ENCODE data around the gene CHST11.

Gene CHST11

DNA sequence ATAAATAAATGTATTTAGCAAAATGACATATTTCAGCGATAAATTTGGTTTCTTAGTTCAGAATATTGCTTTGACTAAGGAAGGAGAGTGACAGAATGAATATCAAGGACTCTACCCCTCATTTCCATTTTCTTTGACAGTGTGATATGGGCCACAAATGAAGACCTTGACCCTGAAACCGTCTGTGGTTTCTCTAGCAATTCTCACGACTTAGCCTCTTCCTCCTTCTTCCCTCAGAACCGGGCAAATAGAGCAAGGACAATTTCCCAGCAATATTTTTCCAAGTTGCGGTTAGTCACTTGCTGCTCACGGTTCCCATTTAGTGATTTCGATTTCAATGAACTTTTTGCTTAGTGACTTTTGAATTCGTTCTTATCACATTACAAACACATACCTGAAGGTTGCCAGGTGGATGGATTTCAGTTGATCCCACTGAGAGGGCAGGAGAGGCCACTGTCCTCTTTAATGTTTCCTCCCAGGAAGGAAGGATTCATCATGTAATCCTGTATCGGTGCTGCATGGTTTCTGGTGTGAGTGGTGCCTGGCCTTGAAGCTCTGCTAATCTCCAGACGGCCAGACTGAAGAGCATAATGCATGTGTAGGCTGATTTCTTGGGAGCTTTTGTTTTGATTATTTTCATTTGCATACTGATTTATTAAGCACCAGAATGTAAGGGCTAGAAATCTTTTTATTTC, 77.6 kb downstream of the CHST11 start:
- DNase-seq = peak in 1 of 2 experiments; percentile 27
- no peak for TF ChIP-seq POLR2A (IDR thresholded peaks at IDR 0.05; ENCODE audit: low read length)
- no peak for TF ChIP-seq GATA1 (IDR thresholded peaks at IDR 0.05; ENCODE audit: low read depth, low read length)

DNA sequence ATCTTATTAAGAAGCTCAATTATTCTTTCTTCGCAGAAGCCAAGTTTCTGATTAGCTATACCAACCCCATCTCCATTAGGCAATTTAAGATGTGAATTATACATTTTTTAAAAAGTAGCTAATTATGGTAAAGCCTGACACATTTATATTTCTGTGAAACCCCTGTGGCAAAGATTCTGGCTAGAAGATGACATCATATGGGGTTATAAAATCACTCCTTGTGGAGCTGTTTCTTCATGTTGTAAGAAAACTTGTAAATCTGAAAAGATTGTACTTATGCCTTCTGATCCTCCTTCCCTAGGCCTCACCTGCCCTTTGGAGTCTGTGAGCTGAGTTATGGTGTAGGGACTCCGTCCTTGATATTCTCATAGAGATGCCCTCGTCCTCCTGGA, 78.1 kb downstream of the CHST11 start:
- DNase-seq = no peak
- TF ChIP-seq GATA1 (IDR thresholded peaks at IDR 0.05; ENCODE audit: low read depth, low read length) = no peak
- TF ChIP-seq POLR2A (IDR thresholded peaks at IDR 0.05; ENCODE audit: low read length) = no peak

DNA sequence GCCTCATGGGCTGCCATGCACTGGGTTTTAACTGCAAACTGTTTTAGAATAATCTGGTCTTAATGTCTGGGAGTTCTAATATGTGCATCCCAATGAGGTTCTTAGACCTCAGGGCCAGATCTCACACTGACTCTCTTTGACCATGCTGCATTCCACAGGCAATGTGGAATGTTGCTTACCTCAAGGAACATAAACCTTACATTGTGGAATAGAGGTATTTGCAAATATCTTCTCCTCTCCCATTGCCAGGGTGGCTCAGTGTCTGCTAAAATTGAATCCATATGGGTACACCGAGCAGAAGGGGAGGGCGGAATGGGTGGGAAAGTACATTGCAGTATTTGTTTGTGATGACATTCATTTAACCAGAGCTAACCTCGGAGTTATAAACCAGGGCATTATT, 78.6 kb downstream of the CHST11 start:
- DNase-seq = no peak
- TF ChIP-seq GATA1 (IDR thresholded peaks at IDR 0.05; ENCODE audit: low read depth, low read length) (no peak), POLR2A (IDR thresholded peaks at IDR 0.05; ENCODE audit: low read length) (no peak)

DNA sequence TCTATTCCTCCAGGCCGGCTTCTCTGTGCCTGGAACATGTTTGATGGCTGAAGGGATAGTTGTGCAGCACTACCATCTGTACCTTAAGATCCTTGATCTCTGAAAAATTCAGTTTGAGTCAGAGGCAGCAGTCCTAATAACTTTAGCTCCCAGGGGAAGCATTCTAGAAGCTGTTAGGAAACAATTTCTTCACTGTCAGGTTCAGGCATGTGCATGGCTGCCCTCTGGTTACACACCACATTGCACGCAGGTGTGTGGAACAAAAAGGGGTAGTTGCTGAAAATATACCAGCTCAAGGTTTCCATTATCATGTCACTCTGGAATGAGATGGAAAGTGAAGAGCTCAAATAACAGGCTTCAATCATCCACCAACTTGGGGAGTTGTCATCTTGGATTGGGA, 80.1 kb downstream of the CHST11 start:
- no peak for TF ChIP-seq GATA1 (IDR thresholded peaks at IDR 0.05; ENCODE audit: low read depth, low read length)
- no peak for TF ChIP-seq POLR2A (IDR thresholded peaks at IDR 0.05; ENCODE audit: low read length)
- DNase-seq = no peak

DNA sequence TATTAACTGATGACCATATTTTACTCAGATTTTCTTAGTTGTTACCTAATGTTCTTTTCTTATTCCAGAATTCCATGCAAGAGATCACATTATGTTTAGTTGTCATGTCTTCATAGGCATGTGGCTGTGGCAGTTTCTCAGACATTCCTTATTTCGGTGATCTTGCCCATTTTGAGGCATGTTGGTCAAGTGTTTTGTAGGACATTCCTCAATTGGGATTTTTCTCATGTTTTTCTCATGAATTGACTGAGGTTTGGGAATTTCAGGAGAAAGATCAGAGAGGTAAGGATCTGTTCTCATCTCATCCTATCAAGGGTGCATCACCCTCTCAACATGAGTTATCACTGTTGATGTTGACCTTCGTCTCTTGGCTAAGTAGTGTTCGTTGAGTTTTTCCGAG, 81.3 kb downstream of the CHST11 start:
- no peak for DNase-seq
- TF ChIP-seq GATA1 (IDR thresholded peaks at IDR 0.05; ENCODE audit: low read depth, low read length) (no peak), POLR2A (IDR thresholded peaks at IDR 0.05; ENCODE audit: low read length) (no peak)

DNA sequence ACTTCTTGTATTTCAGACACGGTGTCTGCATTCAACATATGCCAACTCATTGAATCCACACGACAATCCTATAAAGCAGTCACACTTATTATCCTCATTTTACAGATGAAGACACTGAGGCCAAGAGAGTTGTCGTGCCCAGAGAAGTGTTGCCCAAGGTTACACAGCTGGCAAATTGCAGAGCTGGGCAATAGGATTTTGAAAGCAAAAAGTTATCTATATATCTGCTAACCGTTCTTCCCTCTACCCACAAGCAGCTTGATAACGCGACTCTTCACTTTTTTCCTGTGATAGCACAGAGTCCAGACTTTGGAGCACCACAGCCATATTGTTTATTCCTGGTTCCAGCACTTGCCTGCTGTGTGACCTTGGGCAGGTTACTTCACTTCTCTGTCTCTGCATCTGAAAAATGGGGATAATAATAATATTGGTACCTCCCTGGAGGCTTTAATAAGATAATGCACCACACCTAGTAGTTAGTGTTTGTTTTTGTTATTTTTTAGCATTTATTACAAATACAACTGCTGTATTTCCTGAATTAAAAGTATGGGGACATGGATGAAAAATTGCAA, 82.2 kb downstream of the CHST11 start:
- TF ChIP-seq POLR2A (IDR thresholded peaks at IDR 0.05; ENCODE audit: low read length) (no peak), GATA1 (IDR thresholded peaks at IDR 0.05; ENCODE audit: low read depth, low read length) (no peak)
- peak; percentile 27 to 40 for DNase-seq

DNA sequence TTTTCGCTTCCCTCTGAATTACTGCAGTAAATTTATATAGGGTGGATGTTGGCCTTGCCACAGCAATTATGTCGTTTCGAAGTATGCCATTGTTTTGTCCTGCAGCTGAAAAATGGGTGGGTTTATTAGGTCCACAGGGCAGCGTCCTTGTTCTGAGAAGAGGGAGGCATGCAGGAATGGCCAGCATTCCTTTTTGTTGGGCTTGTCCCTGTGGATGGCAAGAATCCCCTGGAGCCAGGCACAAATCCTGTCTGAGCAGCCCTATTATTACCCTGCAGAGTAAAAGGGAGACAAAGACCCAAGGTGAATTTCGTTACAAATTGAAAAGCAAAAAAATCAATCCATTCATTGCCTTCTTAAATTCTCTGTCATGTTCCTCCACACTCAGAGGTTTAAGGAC, 88.1 kb downstream of the CHST11 start:
- no peak for DNase-seq
- TF ChIP-seq GATA1 (IDR thresholded peaks at IDR 0.05; ENCODE audit: low read depth, low read length) = no peak
- no peak for TF ChIP-seq POLR2A (IDR thresholded peaks at IDR 0.05; ENCODE audit: low read length)

DNA sequence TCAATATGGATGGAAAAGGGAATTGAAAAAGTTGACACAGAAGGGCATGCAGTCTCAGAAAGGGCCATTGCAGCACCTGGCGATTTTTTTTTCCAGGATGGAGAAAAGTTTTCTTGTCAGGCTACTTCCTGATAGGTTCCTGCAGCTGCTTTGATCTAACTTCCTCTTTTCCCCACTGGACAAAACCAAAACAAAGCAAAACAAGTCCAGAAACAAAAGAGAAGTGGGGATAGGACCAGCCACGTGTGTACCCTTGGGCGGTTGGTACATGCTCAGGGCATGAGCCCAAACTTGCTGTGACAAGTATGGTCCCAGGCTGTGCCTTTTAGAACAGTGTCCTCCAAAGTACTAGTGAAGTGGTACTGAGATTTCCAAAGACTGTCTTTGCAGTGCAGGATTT, 89.8 kb downstream of the CHST11 start:
- no peak for DNase-seq
- no peak for TF ChIP-seq GATA1 (IDR thresholded peaks at IDR 0.05; ENCODE audit: low read depth, low read length)
- no peak for TF ChIP-seq POLR2A (IDR thresholded peaks at IDR 0.05; ENCODE audit: low read length)

DNA sequence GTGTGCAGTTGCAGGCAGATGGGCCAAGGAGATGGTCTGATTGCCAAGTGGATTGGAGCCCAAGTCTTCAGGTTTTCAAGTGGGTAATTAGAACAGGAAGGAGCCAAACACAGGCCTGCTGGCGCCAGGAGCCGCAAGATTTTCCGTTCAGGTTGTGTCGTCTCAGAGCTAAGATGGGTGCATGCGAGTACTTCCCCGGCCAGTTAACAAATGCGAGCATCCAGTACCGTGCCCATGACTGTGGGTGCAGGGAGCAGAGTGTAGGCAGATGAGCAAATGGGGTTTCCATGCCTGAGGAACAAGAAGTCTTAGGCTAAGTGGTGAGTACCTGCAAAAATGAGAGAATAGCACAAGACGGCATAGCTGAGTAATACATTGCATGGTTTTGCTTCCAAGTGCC, 90.5 kb downstream of the CHST11 start:
- no peak for DNase-seq
- TF ChIP-seq GATA1 (IDR thresholded peaks at IDR 0.05; ENCODE audit: low read depth, low read length) (no peak), POLR2A (IDR thresholded peaks at IDR 0.05; ENCODE audit: low read length) (no peak)

DNA sequence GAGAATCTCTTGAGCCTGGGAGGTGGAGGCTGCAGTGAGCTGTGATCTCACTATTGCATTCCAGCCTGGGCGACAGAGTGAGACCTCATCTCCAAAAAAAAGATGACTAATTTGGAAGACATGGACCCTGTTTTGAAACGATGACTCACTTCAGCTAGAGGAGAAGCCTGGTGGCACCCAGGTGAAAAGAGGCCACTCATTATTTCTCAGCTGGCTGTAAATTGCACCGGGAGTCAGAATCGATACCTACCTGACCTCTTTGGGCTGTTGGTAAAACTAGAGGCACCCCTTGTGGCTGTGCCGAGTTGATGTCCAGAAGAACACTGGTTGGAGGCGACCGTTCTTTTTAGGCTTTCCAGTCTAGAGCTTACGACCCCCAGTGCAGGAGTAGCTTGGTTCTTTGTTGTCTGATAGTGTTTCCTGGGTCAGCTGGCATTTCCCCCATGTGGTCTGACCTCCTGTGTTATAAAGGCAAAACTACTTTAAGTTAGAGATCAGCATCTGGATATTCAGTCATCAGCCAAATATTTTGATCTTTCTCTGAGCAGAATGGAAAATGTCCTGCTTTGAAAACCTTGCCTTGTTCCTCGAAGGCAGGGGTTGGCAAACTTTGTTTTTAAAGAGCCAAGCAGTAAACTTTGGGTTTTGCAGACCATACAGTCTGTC, 93.2 kb downstream of the CHST11 start:
- TF ChIP-seq POLR2A (IDR thresholded peaks at IDR 0.05; ENCODE audit: low read length) (no peak), GATA1 (IDR thresholded peaks at IDR 0.05; ENCODE audit: low read depth, low read length) (no peak)
- DNase-seq = peak in 1 of 2 experiments; percentile 11

DNA sequence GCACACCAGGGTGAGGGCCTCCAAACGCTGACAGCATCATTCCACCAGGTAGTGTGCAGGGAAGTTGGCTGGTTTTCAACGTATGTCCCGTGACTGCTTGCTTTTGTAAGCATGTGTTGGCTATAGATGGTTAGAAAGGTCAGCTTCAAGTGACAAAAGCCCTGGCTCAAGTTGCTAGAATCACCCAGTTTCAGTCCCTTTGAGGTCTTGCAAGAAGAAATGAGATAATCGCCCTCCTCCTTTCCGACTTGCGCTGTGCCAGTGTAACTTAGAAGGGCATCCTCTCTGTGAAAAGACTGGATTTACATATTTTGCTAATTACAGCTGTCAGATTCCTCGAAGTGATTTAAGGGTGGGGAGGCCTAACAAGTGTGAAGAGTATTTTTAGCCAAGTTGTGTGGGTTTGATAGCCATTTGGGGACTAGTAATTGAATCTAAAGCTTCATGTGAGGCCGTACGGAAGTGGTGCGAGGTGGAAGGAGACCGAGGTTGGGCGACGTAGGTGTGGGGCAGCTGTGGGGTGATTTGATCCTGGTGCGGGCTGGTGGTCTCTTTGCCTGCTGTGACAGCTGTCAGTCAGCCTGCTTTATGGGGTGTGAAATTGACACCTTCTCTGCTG, 94.7 kb downstream of the CHST11 start:
- no peak for DNase-seq

DNA sequence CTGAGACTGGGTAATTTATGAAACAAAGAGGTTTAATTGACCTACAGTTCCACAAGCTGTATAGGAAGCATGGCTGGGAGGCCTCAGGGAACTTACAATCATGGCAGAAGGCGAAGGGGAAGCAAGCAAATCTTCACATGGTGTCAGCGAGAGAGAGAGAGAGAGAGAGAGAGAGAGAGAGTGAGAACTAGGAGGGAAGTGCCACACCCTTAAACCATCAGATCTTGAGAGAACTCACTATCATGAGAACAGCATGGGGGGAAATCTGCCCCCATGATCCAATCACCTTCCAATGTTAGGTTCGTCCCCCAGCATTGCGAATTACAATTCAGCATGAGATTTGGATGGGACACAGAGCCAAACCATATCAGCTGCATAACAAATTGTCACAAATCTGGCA, 96.7 kb downstream of the CHST11 start:
- no peak for DNase-seq
- no peak for TF ChIP-seq POLR2A (IDR thresholded peaks at IDR 0.05; ENCODE audit: low read length)
- no peak for TF ChIP-seq GATA1 (IDR thresholded peaks at IDR 0.05; ENCODE audit: low read depth, low read length)

More for the DNA sequence above, 94.7 kb downstream of the CHST11 start:
- TF ChIP-seq GATA1 (IDR thresholded peaks at IDR 0.05; ENCODE audit: low read depth, low read length) (no peak), POLR2A (IDR thresholded peaks at IDR 0.05; ENCODE audit: low read length) (no peak)

DNA sequence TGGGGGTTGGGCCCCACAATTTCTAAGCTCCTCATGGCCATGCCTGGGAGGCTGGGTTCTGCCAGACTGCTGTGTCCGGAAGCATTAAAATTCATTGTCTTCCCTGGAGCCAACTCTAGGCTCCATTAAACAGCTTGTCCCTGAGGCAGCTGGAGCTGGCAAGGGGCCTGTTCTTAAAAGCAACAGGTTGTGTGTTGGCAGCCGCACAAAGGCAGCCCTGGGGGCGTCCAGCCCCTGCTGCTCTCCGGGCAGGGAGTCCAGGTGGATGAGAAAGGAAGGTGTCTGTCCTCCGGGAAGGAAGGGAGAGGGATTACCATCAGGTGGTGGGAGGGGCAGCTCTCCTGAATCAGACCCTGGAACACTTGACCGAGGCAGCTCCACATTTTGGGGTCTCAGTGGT, 98.9 kb downstream of the CHST11 start:
- DNase-seq = no peak
- TF ChIP-seq POLR2A (IDR thresholded peaks at IDR 0.05; ENCODE audit: low read length) = no peak
- no peak for TF ChIP-seq GATA1 (IDR thresholded peaks at IDR 0.05; ENCODE audit: low read depth, low read length)

DNA sequence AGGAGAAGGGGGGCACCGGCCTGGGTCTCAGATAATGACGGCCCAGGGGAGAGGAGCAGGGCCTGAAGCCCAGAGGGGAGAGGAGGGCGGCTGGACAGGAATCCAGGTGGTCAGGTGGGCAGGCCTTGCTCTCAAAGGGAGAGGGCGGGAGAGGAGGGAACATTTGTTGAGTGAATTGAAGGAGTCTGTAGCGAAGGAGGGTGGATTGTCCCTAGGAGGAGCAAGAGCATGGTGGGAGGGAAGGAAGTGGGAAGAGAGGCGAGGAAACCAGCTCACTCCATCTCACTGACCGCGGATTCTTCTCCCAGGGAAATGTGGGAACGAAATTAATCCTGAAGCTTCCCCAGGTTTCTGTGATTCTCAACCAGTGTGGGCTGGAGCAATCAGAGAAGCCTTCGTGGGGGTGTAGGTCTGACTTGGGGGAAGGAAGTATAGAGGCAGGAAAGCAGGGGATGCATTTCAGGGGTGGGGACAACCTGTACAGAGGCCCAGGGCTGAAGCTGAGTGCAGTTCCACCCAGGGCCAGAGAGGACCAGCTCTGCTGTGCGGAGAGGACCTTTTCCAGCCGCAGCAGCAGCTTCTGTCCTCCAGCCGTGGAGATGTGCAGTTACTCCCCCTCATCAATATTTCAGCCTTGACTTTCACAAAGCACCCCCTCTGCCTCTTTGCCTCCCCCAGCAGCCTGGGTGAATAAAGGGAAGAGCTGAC, 100.9 kb downstream of the CHST11 start:
- DNase-seq = no peak
- TF ChIP-seq POLR2A (IDR thresholded peaks at IDR 0.05; ENCODE audit: low read length) (no peak), GATA1 (IDR thresholded peaks at IDR 0.05; ENCODE audit: low read depth, low read length) (no peak)
